ENCODE results near the gene MRC2.

Gene MRC2

GRCh38 chr17:62665599-62665998 lies 38.1 kb downstream of the MRC2 start:
- DNase-seq, result no peak

- no peak for DNase-seq
Measured at GRCh38 chr17:62666061-62666800, 38.8 kb downstream of the MRC2 start.

GRCh38 chr17:62666801-62667591 lies 39.5 kb downstream of the MRC2 start:
- no peak for DNase-seq

DNA sequence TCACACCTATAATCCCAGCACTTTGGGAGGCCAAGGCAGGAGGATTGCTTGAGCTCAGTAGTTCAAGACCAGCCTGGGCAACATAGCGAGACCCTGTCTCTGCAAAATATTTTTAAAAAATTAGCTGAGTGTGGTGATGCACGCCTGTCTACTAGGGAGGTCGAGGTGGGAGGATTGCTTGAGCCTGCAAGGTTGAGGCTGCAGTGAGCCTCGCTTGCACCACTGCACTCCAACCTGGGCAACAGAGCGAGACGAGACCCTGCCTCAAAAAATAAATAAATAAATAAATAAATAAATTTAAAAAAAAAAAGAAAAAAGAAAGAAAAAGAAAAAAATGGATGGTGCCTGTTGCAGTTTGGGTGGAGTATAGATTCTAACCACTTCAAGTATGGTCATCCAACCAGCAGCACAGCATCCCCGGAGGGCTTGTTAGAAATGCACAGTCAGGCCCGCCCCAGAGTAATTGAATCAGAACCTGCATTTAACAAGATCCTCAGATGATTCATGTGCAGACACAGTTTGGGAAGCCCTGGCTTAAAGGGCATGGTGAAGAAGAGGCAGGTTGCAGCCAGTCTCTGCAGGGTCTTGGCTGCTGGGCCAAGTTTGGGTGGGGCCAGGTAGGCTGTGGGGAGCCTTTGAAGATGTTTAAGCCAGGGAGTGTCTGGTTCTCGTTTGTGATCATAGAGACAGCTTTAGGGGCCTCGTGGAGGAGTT lies 40.8 kb downstream of the MRC2 start:
- no peak for DNase-seq

DNA sequence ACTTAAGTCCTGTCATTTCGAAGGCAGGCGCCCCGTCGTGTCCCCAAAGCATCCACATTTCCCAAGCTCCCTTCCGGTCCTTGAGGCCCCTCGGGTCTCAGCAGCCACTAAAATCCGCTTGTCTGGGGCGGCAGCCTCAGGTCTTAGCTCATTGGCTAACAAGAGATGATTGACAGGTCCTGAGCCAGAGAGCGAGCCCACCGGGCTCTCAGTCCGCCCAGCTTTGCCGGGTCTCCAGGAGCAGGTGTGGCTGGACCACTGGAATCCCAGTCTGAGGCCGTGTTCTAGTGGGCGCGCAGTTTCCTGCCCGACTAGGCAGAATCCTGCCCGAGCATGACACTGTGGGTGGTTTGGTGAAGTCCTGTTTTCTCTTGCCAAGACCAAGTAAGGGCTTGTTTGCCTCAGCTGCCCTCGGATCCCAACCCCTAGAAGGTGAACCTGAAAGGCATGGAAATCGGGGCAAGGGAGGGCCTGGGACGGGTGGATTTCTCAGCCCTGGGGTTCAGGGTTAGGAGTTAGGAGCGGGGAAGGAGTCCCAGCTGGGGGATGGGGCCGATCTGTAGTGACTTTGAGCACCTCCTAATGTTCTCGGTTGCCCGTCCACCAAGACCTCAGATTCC lies 42.8 kb downstream of the MRC2 start:
- DNase-seq, result no peak

DNA sequence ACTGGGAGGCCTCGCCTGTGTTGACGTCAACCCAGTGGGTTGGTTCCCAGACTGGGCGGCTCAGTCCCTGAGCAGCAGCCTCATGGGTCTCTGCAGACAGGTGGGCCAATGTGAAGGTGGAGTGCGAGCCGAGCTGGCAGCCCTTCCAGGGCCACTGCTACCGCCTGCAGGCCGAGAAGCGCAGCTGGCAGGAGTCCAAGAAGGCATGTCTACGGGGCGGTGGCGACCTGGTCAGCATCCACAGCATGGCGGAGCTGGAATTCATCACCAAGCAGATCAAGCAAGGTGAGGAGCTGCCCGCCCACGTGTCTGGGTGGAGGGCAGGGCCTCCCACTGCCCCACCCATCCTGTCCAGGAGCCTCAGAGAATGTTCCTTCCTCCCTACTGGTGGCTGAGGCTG lies 44.1 kb downstream of the MRC2 start:
- no peak for DNase-seq

DNA sequence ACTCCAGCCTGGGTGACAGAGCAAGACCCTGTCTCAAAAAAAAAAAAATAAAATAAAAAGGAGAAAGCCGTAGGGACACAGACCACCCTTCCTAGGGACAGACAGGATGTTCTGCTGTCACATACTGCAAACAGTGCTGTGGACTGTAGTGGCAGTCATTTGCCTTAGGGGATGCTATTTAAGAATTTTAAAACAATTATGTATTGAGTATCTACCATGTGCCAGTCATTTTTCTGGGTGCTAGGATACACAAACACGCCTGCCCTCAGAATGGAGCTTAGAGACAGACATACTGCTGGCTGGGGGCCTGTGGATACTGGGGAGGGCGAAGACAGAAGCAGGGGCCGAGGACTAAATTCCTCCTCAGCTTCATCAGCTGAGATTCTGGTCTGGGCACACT lies 45.5 kb downstream of the MRC2 start:
- no peak for DNase-seq

GRCh38 chr17:62673614-62674362 lies 46.3 kb downstream of the MRC2 start:
- DNase-seq, result no peak

GRCh38 chr17:62674363-62674739 lies 46.9 kb downstream of the MRC2 start:
- DNase-seq, result no peak

DNA sequence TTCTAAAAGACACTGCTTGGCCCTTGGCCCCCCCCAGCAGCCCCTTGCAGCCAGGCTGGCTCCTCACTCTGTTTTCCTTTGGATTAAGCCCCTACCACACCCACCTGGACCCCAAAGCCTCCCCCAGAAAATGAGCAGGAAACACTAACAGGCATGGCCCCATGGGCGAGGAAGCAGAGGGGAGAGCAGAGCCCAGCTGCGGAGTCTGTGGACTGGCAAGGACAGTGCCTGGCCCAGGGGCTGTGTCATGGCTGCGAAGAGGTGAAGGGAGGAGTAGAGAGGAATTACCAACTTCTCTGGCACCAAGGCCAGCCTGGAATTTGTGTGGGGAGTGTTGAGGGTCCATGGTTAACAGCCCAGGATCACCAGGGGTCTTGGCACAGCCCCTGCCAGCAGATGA lies 47.4 kb downstream of the MRC2 start:
- DNase-seq, result no peak

- DNase-seq, result no peak
Measured at GRCh38 chr17:62675260-62675659, 47.8 kb downstream of the MRC2 start.

- DNase-seq, result no peak
Measured at GRCh38 chr17:62675701-62676100, 48.2 kb downstream of the MRC2 start.

- no peak for DNase-seq
Measured at GRCh38 chr17:62676231-62676943, 48.9 kb downstream of the MRC2 start.

GRCh38 chr17:62676952-62677596 lies 49.6 kb downstream of the MRC2 start:
- no peak for DNase-seq

- DNase-seq, result no peak
Measured at GRCh38 chr17:62678214-62678919, 50.9 kb downstream of the MRC2 start.

GRCh38 chr17:62679866-62680377 lies 52.5 kb downstream of the MRC2 start:
- DNase-seq, result no peak

DNA sequence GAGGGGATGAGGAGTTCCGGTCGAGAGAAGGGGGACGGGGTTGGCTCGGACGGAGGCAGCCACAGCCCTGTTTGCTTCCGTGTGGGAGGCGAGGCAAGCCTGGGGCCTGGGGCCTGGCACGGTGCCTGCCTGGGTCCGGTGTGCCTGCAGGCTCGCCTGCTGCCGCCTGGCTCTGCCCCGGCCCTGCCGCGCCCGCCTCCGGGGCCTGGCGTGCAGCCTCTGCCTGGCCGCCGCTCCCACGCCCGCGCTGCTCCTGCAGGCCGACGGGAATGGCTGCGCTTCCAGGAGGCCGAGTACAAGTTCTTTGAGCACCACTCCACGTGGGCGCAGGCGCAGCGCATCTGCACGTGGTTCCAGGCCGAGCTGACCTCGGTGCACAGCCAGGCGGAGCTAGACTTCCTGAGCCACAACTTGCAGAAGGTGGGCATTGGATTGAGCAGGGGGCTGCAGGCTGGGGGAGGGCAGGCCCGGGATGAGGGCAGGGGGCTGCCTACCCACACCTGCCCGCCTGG lies 53.1 kb downstream of the MRC2 start:
- DNase-seq, result no peak

GRCh38 chr17:62681061-62681938 lies 53.8 kb downstream of the MRC2 start:
- DNase-seq, result no peak

- no peak for DNase-seq
Measured at GRCh38 chr17:62681939-62682381, 54.5 kb downstream of the MRC2 start.

Measured in 8988T (cell line).